ENCODE data around the gene EXOC1.

GRCh38 chr4:55834086-55834795, 19.2 kb upstream of the EXOC1 start:
- TF ChIP-seq CTCF (conservative IDR thresholded peaks at IDR 0.05 in 1 of 2, IDR thresholded peaks at IDR 0.05 in 1 of 2; ENCODE audit: low read depth in 1 of 2, low read length in 2 of 2) (no peak), EZH2 (IDR thresholded peaks at IDR 0.05; ENCODE audit: low read length, missing control alignments) (no peak)
